Stimulated activated CD4-positive, alpha-beta T cell treated with anti-CD3 and anti-CD28 coated beads, TNF-alpha, amount 100 ng/mL, for 24 hours (primary cell): ENCODE measurements around the gene BRSK2.

ENCODE experiments used
- DNase-seq, 3 experiments: peaks; one replicate each; pipeline ENCODE4 v3.0.0-alpha.2; 2020; ENCODE audit warnings: low read depth in 3 of 3

BRSK2 gene

GRCh38 chr11:1482581-1483444, 93.1 kb downstream of the BRSK2 start:
- DNase-seq, result no peak

- DNase-seq, result no peak
These were observed 93.8 kb downstream of the BRSK2 start for GRCh38 chr11:1483445-1483961.

- DNase-seq, result no peak
These were observed 94.4 kb downstream of the BRSK2 start for GRCh38 chr11:1484061-1484671.

GRCh38 chr11:1484695-1485503, 95.2 kb downstream of the BRSK2 start:
- no peak for DNase-seq

GRCh38 chr11:1485504-1485885, 95.8 kb downstream of the BRSK2 start:
- no peak for DNase-seq

- DNase-seq, result no peak
These were observed 96.5 kb downstream of the BRSK2 start, which contains the start of gene MOB2 for GRCh38 chr11:1486054-1486825. Gene MOB2 (minus strand): TSS chr11:1486779. CDS start chr11:1486556, 223 bp downstream.

GRCh38 chr11:1487091-1487850, 97.5 kb downstream of the BRSK2 start:
- DNase-seq, result no peak

- no peak for DNase-seq
These were observed 98.3 kb downstream of the BRSK2 start for GRCh38 chr11:1487851-1488574.

GRCh38 chr11:1488575-1489180, 98.9 kb downstream of the BRSK2 start:
- no peak for DNase-seq

GRCh38 chr11:1490651-1491050, 100.9 kb downstream of the BRSK2 start:
- no peak for DNase-seq

GRCh38 chr11:1491379-1491778, 101.6 kb downstream of the BRSK2 start:
- DNase-seq, result no peak

- no peak for DNase-seq
These were observed 104.0 kb downstream of the BRSK2 start for GRCh38 chr11:1493650-1494244.

GRCh38 chr11:1494650-1495049, 104.9 kb downstream of the BRSK2 start:
- no peak for DNase-seq

- no peak for DNase-seq
These were observed 106.5 kb downstream of the BRSK2 start for GRCh38 chr11:1496091-1496760.

- no peak for DNase-seq
These were observed 107.0 kb downstream of the BRSK2 start for GRCh38 chr11:1496761-1497095.

GRCh38 chr11:1497600-1497999, 107.9 kb downstream of the BRSK2 start:
- DNase-seq, result no peak

- no peak for DNase-seq
These were observed 108.5 kb downstream of the BRSK2 start for GRCh38 chr11:1498262-1498661.

GRCh38 chr11:1499261-1499890, 109.6 kb downstream of the BRSK2 start:
- DNase-seq, result no peak
